IMR-90 (cell line): Measurements from ENCODE around the gene BLNK. TPM values are rescaled to one million over a fixed set of nuclear protein-coding genes. Genes with fewer than 3 reads are reported as not detected.

Experiments
- ATAC-seq: fragments of 200-7000 bp; cut with Tn5 transposase; 2 replicates; pipeline ENCODE4 v1.9.1; 2020; ENCODE audit warnings: low read depth, mild to moderate bottlenecking, moderate library complexity
- BruUV-seq: library from RNA; stranded (reverse); fragments of 400-500 nt; replicated peaks from 2 replicates; lab custom pipeline; 2021; lab: Mats Ljungman, UMichigan
- CTCF ChIA-PET: fragments of 300-600 bp; formaldehyde crosslinking; extraction: SDS; loops from one replicate; lab custom pipeline; 2021; ENCODE audit warnings: antibody characterized with exemption; lab: Yijun Ruan, JAX
- POLR2A ChIA-PET: fragments of 300-600 bp; sonication (Branson Sonifier 250); formaldehyde crosslinking; loops from one replicate; lab custom pipeline; 2022; ENCODE audit warnings: antibody characterized with exemption; ENCODE audit not compliant: unreplicated experiment; lab: Charles Lee
- DNase-seq: peaks from one replicate; pipeline ENCODE4 v3.0.0; 2013
- H2AFZ ChIP-seq: replicated peaks from 2 replicates; pipeline ENCODE3; 2013; ENCODE audit warnings: low read length, mild to moderate bottlenecking; ENCODE audit not compliant: poor library complexity
- H2AK5ac ChIP-seq: 2 replicates; pipeline ENCODE4 v1.6.1; 2013; ENCODE audit warnings: low read depth, low read length, inconsistent platforms
- H2AK9ac ChIP-seq: replicated peaks from 2 replicates; pipeline ENCODE3; 2013; ENCODE audit warnings: mild to moderate bottlenecking, low read depth, low read length, moderate library complexity; ENCODE audit not compliant: poor library complexity
- H2BK120ac ChIP-seq: 2 replicates; pipeline ENCODE4 v1.6.1; 2013; ENCODE audit warnings: low read depth, low read length, inconsistent platforms
- H2BK15ac ChIP-seq: 3 replicates; pipeline ENCODE4 v1.6.1; 2013; ENCODE audit warnings: low read depth, low read length, inconsistent platforms
- H2BK20ac ChIP-seq: 2 replicates; pipeline ENCODE4 v1.6.1; 2013; ENCODE audit warnings: low read depth, mild to moderate bottlenecking, inconsistent platforms, low read length, moderate library complexity
- H2BK5ac ChIP-seq: 2 replicates; pipeline ENCODE4 v1.6.1; 2013; ENCODE audit warnings: mild to moderate bottlenecking, low read depth, low read length, inconsistent platforms; ENCODE audit not compliant: poor library complexity, severe bottlenecking
- H3K14ac ChIP-seq: replicated peaks from 2 replicates; pipeline ENCODE4 v1.6.1; 2013; ENCODE audit warnings: low read depth, low read length, inconsistent platforms
- H3K18ac ChIP-seq: 2 replicates; pipeline ENCODE4 v1.6.1; 2013; ENCODE audit warnings: low read depth, low read length, control low read depth
- H3K23ac ChIP-seq: 2 replicates; pipeline ENCODE4 v1.6.1; 2013; ENCODE audit warnings: low read depth, low read length, inconsistent platforms
- H3K27ac ChIP-seq: 2 replicates; pipeline ENCODE4 v1.5.1; 2013; ENCODE audit warnings: mild to moderate bottlenecking, control low read depth, low read length; ENCODE audit not compliant: insufficient read depth
- H3K27me3 ChIP-seq: 2 replicates; pipeline ENCODE4 v1.6.1; 2013; ENCODE audit warnings: low read length; ENCODE audit not compliant: control insufficient read depth, insufficient read depth
- H3K36me3 ChIP-seq: 2 replicates; pipeline ENCODE4 v1.6.1; 2013; ENCODE audit warnings: low read length, mixed read lengths; ENCODE audit not compliant: control insufficient read depth, insufficient read depth
- H3K4ac ChIP-seq: 2 replicates; pipeline ENCODE4 v1.6.1; 2013; ENCODE audit warnings: low read depth, low read length, inconsistent platforms
- H3K4me1 ChIP-seq: 2 replicates; pipeline ENCODE4 v1.6.1; 2013; ENCODE audit warnings: low read length, mixed read lengths; ENCODE audit not compliant: control insufficient read depth, insufficient read depth
- H3K4me2 ChIP-seq: 2 replicates; pipeline ENCODE4 v1.6.1; 2013; ENCODE audit warnings: low read depth, mild to moderate bottlenecking, control low read depth, low read length, moderate library complexity
- H3K4me3 ChIP-seq: 2 replicates; pipeline ENCODE4 v1.5.1; 2013; ENCODE audit warnings: low read depth, mild to moderate bottlenecking, control low read depth, low read length, moderate library complexity; ENCODE audit not compliant: insufficient read depth
- H3K56ac ChIP-seq: 2 replicates; pipeline ENCODE4 v1.6.1; 2013; ENCODE audit warnings: low read length, inconsistent platforms; ENCODE audit not compliant: insufficient read depth; ENCODE audit errors: extremely low read depth
- H3K79me1 ChIP-seq, 2 experiments: 2 replicates each; pipeline ENCODE4 v1.6.1; 2013; ENCODE audit warnings: low read length in 2 of 2, inconsistent platforms in 1 of 2, low read depth in 1 of 2
- H3K9ac ChIP-seq: 2 replicates; pipeline ENCODE4 v1.6.1; 2013; ENCODE audit warnings: low read depth, low read length, control low read depth
- H3K9me1 ChIP-seq: 2 replicates; pipeline ENCODE4 v1.6.1; 2013; ENCODE audit warnings: low read length, inconsistent platforms; ENCODE audit not compliant: insufficient read depth
- H3K9me3 ChIP-seq: 2 replicates; pipeline ENCODE4 v1.6.1; 2013; ENCODE audit warnings: low read length; ENCODE audit not compliant: control insufficient read depth, insufficient read depth
- H4K20me1 ChIP-seq: 2 replicates; pipeline ENCODE4 v1.6.1; 2013; ENCODE audit warnings: low read length, inconsistent platforms; ENCODE audit not compliant: insufficient read depth
- H4K5ac ChIP-seq: 2 replicates; pipeline ENCODE4 v1.6.1; 2013; ENCODE audit warnings: mild to moderate bottlenecking, low read depth, low read length, control low read depth
- H4K8ac ChIP-seq, 2 experiments: 2 replicates each; pipeline ENCODE4 v1.6.1; 2013; ENCODE audit warnings: low read depth in 2 of 2, low read length in 2 of 2, control low read depth in 1 of 2, inconsistent platforms in 1 of 2
- H4K91ac ChIP-seq: 2 replicates; pipeline ENCODE4 v1.6.1; 2013; ENCODE audit warnings: low read depth, low read length, inconsistent platforms; ENCODE audit not compliant: insufficient read depth
- BHLHE40 ChIP-seq: fragments of 150-350 bp; IDR thresholded peaks from 2 replicates; pipeline ENCODE4 v1.6.1; 2016; ENCODE audit warnings: mild to moderate bottlenecking, low read depth, low read length
- CEBPB ChIP-seq: IDR thresholded peaks from 2 replicates; pipeline ENCODE4 v1.6.1; 2012; ENCODE audit warnings: low read depth, low read length, improper control_type of control experiment
- CHD1 ChIP-seq: IDR thresholded peaks from 2 replicates; pipeline ENCODE4 v1.6.1; 2012; ENCODE audit warnings: low read depth, low read length, improper control_type of control experiment
- CTCF ChIP-seq: conservative IDR thresholded peaks from 2 replicates; pipeline ENCODE4 v1.5.1; 2012; ENCODE audit warnings: mild to moderate bottlenecking, low read depth, low read length, improper control_type of control experiment
- ELK1 ChIP-seq: fragments of 150-350 bp; IDR thresholded peaks from 2 replicates; pipeline ENCODE4 v1.6.1; 2016; ENCODE audit warnings: low read depth, mild to moderate bottlenecking, low read length, moderate library complexity, borderline replicate concordance
- FOS ChIP-seq: fragments of 150-350 bp; IDR thresholded peaks from 2 replicates; pipeline ENCODE4 v1.6.1; 2016; ENCODE audit warnings: low read depth, low read length
- MAFK ChIP-seq: IDR thresholded peaks from 2 replicates; pipeline ENCODE4 v1.6.1; 2012; ENCODE audit warnings: low read depth, low read length, improper control_type of control experiment
- MAZ ChIP-seq: IDR thresholded peaks from 2 replicates; pipeline ENCODE4 v1.6.1; 2012; ENCODE audit warnings: low read depth, mild to moderate bottlenecking, low read length, improper control_type of control experiment, moderate library complexity, borderline replicate concordance
- MXI1 ChIP-seq: IDR thresholded peaks from 2 replicates; pipeline ENCODE4 v1.6.1; 2012; ENCODE audit warnings: low read depth, mild to moderate bottlenecking, low read length, moderate library complexity, borderline replicate concordance
- NFE2L2 ChIP-seq: fragments of 150-350 bp; IDR thresholded peaks from 2 replicates; pipeline ENCODE4 v1.6.1; 2016; ENCODE audit warnings: low read depth, mild to moderate bottlenecking, low read length
- POLR2A ChIP-seq: IDR thresholded peaks from 2 replicates; pipeline ENCODE4 v1.6.1; 2012; ENCODE audit warnings: mild to moderate bottlenecking, low read depth, low read length
- RAD21 ChIP-seq: IDR thresholded peaks from 2 replicates; pipeline ENCODE4 v1.6.1; 2012; ENCODE audit warnings: low read length, improper control_type of control experiment
- RCOR1 ChIP-seq: IDR thresholded peaks from 2 replicates; pipeline ENCODE4 v1.6.1; 2012; ENCODE audit warnings: mild to moderate bottlenecking, low read length, improper control_type of control experiment; ENCODE audit not compliant: insufficient replicate concordance
- RFX5 ChIP-seq: IDR thresholded peaks from 2 replicates; pipeline ENCODE4 v1.8.0; 2012; ENCODE audit warnings: low read depth, mild to moderate bottlenecking, low read length, moderate library complexity
- SMC3 ChIP-seq: fragments of 150-350 bp; IDR thresholded peaks from 2 replicates; pipeline ENCODE4 v1.6.1; 2016; ENCODE audit warnings: low read depth, mild to moderate bottlenecking, antibody characterized with exemption, low read length, moderate library complexity
- WGBS, 2 experiments: methylation state at CpG; one replicate each; pipeline versions ENCODE4 v1.1.5 to v1.1.7; 2013; ENCODE audit warnings: missing lambda C conversion rate in 2 of 2; ENCODE audit not compliant: insufficient read length in 1 of 2; ENCODE audit errors: extremely low coverage in 2 of 2; 5-methylcytosine and 5-hydroxymethylcytosine counted together
- dilution Hi-C: fragments of 300-500 bp; cut with HindIII; formaldehyde crosslinking; loops from one replicate; pipeline ENCODE4 v1.14.3; 2018; ENCODE audit warnings: low sequenced_read_pairs; ENCODE audit not compliant: unreplicated experiment
- in situ Hi-C: fragments of 300-500 bp; cut with MboI; formaldehyde crosslinking; loops from 3 replicates; pipeline ENCODE4 v1.14.3; 2019; ENCODE audit warnings: low sequenced_read_pairs, inconsistent platforms, mixed read lengths
- intact Hi-C: fragments of 100-400 bp; cut with micrococcal nuclease; formaldehyde crosslinking; loops from 2 replicates; pipeline ENCODE4 v1.10.0; 2022
- polyA plus RNA-seq, 3 experiments: library from polyadenylated mRNA; depleted of rRNA; stranded (reverse); fragments of >200 nt; gene quantifications; 2 replicates each; pipeline ENCODE4 v1.2.3, GENCODE V29; 2012; ENCODE audit warnings: low replicate concordance in 1 of 3
- total RNA-seq: library from RNA; depleted of rRNA; stranded (reverse); fragments of >200 nt; gene quantifications from 2 replicates; pipeline ENCODE4 v1.2.3, GENCODE V29; 2012
- TF ChIP-seq, protein P1 (sequence below): fragments of 150-350 bp; IDR thresholded peaks from 2 replicates; pipeline ENCODE4 v1.6.1; 2017; ENCODE audit warnings: mild to moderate bottlenecking, antibody characterized with exemption, low read length, low read depth

The BLNK gene
- total and polyA plus RNA-seq, 2 of the 4 experiments (the other 2 are of a cell fraction): not detected

DNA sequence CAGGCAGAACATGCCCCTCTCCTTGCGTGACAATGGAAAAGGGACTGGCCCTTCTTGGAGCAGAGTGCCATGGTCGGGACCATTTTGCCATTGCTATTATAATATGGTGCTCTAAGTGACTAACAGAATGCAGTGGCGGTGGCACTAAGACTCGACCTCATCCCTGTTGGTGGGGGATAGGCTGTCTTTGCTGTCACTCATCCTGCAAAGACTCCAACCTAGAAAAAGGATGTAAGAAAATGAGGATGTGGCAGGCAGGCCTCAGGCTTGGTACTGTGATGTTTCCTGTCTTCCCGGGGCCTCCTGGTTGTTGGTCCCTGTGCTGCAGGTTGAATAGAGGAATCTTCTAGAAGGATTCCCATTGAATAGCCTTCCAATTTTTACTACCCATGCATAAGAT, 18.6 kb downstream of the BLNK start:
- H3K4me3 ChIP-seq: no peak overlapping the region
- H3K18ac ChIP-seq: no peak overlapping the region
- H2BK120ac ChIP-seq: no peak overlapping the region
- ChIA-PET POLR2A (no interaction called here), CTCF (interaction anchor here (1.2 kb wide), 1 partner anchor 22 kb away, joined by 3 read pairs; no protein-coding TSS in a partner anchor)
- H3K4ac ChIP-seq: no peak overlapping the region
- no peak overlapping the region for H3K23ac ChIP-seq
- H4K91ac ChIP-seq: no peak overlapping the region
- H3K9ac ChIP-seq: no peak overlapping the region
- no peaks in the 10 kb centered on the region for H3K79me1 ChIP-seq
- H4K5ac ChIP-seq: no peak overlapping the region
- H2AFZ ChIP-seq: no peak overlapping the region
- H2AK9ac ChIP-seq: no peak overlapping the region
- H3K36me3 ChIP-seq: no peaks in the 10 kb centered on the region
- ATAC-seq: no peak
- no peaks in the 10 kb centered on the region for H3K4me1 ChIP-seq
- TF ChIP-seq CHD1: no peak
- TF ChIP-seq MXI1: no peak
- TF ChIP-seq RAD21: no peak
- no peak for TF ChIP-seq NFE2L2
- no peak for TF ChIP-seq CEBPB
- TF ChIP-seq MAFK: no peak
- no peak for TF ChIP-seq RCOR1
- TF ChIP-seq RFX5: no peak
- TF ChIP-seq SMC3: no peak
- no peak for TF ChIP-seq FOS
- TF ChIP-seq CTCF: no peak
- TF ChIP-seq BHLHE40: no peak
- TF ChIP-seq ELK1: no peak
- TF ChIP-seq, protein P1, sequence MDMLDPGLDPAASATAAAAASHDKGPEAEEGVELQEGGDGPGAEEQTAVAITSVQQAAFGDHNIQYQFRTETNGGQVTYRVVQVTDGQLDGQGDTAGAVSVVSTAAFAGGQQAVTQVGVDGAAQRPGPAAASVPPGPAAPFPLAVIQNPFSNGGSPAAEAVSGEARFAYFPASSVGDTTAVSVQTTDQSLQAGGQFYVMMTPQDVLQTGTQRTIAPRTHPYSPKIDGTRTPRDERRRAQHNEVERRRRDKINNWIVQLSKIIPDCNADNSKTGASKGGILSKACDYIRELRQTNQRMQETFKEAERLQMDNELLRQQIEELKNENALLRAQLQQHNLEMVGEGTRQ: no peak
- TF ChIP-seq MAZ: no peak
- TF ChIP-seq POLR2A: no peak
- H3K14ac ChIP-seq: no peak overlapping the region
- no peaks in the 10 kb centered on the region for H3K9me3 ChIP-seq
- no peak overlapping the region for H2BK20ac ChIP-seq
- no peaks in the 10 kb centered on the region for H4K20me1 ChIP-seq
- intact Hi-C loops (no loop called here), dilution Hi-C loops (no loop called here), in situ Hi-C loops (no loop called here)
- H3K27ac ChIP-seq: no peak overlapping the region
- H2BK5ac ChIP-seq: no peak overlapping the region
- WGBS, 2 experiments: no CpG with 5 or more reads among the region's 5 CpGs
- DNase-seq: no peak
- H3K9me1 ChIP-seq: no peaks in the 10 kb centered on the region
- no peak overlapping the region for H3K4me2 ChIP-seq
- H2BK15ac ChIP-seq: no peak overlapping the region
- H3K27me3 ChIP-seq: no peaks in the 10 kb centered on the region
- no TSS peak for BruUV-seq
- no peak overlapping the region for H3K56ac ChIP-seq
- no peak overlapping the region for H4K8ac ChIP-seq
- no peak overlapping the region for H2AK5ac ChIP-seq
